HG02571 (cell line): Measurements from ENCODE around the gene TXN2.
"Not testable (repeated sequence)": the region's sequence is repeated elsewhere in the genome, so short reads cannot be mapped to it uniquely, and the experiment has no call there.

ENCODE experiments used
- ATAC-seq: cut with Tn5 transposase; IDR thresholded peaks from one replicate; pipeline ENCODE4 v1.9.1; 2021; ENCODE audit warnings: mild to moderate bottlenecking, moderate library complexity; ENCODE audit not compliant: unreplicated experiment

Gene TXN2, protein sequence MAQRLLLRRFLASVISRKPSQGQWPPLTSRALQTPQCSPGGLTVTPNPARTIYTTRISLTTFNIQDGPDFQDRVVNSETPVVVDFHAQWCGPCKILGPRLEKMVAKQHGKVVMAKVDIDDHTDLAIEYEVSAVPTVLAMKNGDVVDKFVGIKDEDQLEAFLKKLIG

DNA sequence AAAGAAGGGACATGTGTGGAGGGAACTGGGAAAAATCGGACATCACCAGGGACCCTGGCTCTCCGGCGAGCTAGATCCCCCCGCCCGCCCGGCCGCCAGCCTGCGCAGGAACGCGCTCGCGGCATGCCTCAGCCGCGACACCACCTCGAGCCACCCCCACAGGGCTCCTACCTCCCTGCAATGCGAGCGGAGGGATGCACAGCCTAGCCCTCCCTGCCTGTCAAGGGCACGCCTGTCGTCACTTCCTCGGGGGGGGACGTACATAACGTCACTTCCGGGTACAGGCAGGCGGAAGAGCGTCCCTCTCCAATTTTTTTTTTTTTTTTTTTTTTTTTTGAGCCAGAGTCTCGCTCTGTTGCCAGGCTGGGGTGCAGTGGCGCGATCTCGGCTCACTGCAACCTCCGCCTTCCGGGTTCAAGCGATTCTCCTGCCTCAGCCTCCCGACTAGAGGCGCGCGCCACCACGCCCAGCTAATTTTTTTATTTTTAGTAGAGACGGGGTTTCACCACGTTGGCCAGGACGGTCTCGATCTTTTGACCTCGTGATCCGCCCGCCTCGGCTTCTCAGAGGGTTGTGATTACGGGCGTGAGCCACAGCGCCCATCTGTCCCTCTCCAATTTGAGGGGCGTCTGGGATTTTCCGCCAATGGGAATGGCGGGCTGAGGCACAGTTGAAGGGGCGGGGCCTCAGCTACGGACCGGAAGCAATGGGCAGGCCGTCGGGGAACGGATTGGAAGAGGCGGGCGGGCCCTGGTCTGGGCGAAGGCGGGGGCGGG, at the start of gene TXN2:
TXN2 (minus strand) TSS at position 248 of the 776 bp plus-strand sequence. CDS start 803 bp downstream, outside the sequence.
- peak; percentile 85 for ATAC-seq

DNA sequence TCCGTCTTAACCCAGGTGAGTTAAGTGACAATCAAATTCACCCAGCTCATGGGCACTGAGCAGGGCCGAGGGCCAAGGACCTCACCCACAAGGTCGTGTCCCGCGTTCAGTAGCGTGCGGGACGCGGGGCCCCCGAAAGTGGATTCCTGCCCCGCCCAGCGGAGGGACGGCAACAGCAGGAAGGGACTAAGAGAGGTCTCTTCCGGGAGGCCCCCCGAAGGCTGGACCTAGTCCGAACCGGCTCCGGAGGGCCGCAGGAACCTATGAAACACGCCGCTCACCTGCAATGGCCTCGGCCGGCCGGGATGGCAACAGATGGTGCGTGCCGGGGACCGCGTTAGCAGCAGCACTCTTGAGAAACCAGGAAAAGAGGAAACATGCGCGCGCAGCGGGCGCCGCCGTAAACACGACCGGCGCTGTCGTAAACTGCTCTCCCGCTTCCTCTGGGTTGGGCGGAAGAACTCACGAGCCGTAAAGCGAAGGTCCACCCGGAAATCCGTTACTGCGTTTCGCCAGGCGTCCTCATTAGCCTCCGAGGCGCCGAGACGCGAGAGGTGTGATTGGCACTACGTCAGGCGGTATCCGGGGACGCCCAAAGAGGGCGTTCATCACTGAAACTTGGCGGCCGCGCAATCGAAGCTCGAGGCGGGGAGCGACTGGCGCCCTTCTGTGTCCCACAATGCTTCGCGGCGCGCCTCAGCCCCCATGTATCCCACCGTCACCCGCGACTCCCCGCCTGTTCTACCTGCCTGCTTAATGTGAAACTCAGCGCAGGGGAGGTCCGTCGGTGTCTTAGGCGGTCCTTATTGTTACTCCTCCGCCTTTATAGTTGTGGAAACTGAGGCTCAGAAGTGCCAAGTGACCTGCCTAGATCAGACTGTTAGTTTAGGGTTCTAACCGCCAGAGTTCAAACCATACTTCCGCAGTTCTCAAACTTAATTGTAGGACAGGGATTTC, 47.6 kb upstream of the TXN2 start, which contains the start of gene EIF3D:
EIF3D (minus strand) TSS at position 372 of the 957 bp plus-strand sequence. CDS start 3,045 bp downstream, outside the sequence.
- ATAC-seq: peak; percentile 92

DNA sequence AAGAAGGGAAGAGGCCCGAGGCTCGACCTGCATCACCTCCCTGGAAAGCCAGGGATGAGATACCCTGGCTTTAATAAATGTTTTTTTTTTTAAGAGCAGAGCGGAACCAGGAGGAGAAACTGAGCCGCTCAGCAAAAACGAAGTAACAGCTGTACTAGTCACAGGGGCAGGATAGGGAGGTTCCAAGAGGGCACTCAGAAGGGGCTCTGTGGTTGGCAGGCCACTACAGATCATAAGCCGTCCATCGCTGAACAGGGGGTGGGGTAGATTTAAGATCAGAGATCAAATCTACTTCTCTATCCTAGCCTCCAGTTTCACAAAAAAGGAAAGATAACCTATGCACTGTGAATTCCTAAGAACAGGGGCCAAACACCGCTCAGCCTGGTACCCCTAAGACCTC, 46.9 kb upstream of the TXN2 start:
- no peak for ATAC-seq

DNA sequence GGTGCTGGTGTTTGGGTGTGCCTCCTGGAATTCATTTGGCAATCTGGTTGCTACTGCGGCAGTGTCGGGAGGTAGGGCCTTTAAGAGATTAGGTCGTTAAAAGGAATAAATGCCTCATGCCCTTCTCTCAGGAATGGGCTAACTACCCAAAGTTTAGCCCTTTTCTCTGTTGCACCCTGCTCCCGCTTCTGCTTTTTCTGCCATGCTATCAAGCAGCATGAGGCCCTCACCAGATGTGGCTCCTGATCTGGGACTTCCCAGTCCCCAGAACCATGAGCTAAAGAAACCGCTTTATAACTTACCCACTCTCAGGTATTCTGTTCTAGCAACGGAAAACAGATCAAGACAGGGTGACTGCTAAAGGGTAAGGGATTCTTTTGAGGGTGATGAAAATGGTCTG, 41.2 kb upstream of the TXN2 start:
- no peak for ATAC-seq

DNA sequence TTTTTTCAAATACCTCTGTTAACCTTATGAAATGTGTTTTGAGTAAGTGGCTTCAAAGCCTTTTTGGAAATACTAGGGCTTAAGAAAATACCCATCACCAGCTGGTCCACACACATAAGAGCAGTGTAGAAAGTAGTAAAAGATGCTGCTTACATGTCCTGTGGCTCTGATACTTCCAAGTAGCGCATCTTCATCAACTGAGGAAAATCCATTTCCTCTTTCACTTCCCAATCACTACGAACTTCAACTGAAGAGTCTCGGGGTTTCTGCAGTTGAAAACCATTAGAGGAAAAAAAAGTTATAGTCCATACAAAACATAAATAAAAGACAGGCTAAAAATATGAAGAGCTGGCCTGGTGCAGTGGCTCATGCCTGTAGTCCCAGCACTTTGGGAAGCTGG, 39.0 kb upstream of the TXN2 start:
- ATAC-seq: no peak

DNA sequence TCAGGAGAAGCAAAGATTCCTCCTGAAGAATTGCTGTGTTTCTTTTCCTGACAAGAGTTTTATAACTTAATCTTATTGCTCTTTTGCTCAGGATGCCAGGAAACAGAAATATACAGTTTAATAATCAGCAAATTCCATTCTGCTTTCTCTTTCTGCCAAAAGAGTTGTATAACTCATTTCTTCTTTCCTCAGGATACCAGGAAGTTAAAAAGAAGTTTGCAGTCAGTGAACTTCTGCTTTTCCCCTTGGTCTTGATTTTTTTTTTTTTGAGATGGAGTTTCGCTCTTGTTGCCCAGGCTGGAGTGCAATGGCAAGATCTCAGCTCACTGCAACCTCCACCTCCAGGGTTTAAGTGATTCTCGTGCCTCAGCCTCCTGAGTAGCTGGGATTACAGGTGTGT, 38.5 kb upstream of the TXN2 start:
- not testable (repeated sequence) for ATAC-seq

DNA sequence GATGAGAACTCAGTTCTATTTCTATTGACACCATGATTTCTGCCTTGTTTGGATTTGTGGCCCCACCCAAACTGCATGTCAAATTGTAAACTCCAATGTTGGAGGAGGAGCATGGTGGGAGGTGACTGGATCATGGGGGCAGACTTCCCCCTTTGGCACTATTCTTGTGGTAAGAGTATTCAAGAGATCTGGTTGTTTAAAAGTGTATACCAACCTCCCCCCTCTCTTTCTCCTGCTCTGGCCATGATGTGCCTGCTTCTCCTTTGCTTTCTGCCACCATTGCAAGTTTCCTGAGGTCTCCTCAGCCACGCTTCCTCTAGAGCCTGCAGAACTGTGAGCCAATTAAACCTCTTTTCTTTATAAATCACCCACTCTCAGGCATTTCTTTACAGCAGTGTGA, 33.3 kb upstream of the TXN2 start:
- no peak for ATAC-seq

DNA sequence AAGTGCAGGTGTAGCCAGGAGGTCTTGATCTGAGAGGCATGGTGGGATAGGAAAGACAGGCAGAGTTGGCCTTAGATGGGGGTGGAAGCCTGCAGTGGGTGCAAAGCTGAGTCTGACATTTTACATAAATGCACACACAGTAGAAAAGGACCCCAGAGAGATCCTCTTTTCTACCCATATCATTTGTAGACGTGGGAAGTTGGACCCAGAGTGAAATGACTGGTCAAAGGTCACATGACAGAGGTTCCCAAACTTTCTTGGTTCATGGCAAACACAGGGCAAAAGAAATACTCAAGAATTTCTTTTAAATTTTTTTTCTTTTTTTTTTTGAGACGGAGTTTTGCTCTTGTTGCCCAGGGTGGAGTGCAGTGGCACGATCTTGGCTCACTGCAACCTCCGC, 31.6 kb upstream of the TXN2 start:
- no peak for ATAC-seq

DNA sequence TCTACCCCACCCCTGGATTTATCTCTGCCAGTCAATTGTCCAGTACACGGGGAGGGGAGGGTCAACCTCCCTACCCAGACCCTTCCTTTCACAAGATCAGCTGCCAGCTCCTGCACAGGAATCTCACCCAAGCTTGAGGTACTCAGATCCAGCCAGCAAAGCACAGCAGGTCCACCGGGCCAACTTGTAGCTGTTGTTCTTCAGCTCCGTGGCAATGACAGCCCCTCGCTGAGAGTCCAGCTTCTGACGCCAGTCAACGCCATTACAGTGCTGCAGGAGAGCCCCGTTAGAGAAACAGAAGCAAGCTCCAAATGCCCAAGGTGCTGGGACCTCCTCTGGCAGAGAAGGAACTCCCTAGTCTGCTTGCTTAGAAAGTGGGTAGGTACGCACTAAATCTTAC, 30.9 kb upstream of the TXN2 start:
- ATAC-seq: no peak

DNA sequence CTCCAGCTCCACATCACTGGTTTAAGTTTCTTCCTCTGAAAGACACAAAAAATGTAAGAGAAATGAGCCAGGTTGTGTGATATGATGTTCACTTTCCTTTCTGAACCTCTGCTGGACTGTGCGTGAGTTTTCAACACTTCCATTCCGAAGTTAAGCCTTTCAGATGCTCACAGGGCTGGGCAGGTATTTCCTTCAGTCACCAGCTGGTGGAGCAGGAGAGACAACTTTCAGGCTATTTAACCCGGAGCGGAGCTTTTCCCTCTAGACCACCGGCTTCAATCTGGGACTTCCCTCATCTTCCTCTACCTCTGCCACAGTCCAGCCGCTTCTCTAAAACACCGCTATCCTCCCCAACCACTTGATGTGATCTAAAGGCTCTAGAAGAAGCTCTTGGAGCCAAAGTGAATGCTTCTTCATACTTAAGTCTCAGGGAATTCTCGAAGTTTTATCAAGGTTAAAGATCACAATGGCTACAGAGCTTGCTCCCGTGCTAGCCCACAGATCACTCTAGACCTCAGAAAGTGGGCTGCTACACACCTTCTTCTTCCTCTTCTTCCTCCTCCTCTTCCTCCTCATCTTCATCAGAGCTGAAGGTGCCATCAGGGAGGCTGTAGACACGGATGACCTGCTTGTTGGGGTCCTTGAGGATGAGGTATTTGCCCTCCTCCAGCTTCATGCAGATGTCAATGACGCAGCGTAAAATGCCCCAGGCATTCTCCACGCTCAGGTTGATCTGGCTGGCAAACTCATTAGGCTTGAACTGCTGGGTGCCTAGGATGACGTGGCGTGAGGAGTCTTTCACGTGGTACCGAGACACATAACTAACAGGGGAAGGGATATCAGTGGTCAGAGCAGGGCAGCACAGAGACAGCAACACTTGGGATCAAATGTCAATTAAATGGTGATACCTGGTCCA, 29.8 kb upstream of the TXN2 start:
- no peak for ATAC-seq

DNA sequence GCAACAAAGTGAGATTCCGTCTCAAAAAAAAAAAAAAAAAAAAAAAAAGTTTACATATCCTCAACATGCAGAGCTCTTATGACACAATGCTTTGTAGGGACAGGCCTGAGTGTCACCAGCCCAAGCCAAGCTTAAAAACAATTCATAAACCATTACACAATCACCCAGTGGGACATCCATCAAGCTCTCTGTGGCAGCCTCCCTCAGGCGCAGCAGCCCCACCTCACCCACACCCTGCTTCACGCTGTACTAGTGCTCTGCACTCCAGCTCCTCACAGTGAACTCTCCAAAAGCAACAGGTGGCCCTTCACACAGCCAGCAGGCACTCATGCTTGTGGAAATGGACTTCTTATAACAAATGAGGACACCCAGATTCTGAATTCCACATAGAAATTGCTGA, 28.9 kb upstream of the TXN2 start:
- ATAC-seq: no peak

DNA sequence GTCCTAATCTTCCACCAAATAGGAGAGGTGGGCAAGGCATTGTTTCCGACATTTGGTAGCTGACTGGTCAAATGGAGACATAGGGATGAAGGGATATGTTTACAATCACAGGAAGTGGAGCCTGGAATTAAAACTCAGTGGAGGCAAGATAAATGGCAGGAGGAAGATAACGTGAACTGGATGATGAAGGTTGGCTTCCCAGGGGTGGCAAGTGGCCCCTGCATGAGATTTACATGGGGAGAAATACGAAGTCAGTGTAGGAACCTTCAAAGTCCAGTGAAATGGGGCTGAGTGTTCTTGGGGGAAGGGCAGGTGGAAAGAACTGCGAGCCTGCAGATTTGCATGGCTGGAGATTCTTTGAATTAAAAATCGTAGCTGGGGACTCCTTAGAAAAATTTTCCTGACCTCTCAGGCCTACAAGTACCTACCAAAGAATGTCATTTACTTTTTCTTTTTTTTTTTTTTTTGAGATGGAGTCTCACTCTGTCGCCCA, 26.1 kb upstream of the TXN2 start:
- ATAC-seq: no peak

DNA sequence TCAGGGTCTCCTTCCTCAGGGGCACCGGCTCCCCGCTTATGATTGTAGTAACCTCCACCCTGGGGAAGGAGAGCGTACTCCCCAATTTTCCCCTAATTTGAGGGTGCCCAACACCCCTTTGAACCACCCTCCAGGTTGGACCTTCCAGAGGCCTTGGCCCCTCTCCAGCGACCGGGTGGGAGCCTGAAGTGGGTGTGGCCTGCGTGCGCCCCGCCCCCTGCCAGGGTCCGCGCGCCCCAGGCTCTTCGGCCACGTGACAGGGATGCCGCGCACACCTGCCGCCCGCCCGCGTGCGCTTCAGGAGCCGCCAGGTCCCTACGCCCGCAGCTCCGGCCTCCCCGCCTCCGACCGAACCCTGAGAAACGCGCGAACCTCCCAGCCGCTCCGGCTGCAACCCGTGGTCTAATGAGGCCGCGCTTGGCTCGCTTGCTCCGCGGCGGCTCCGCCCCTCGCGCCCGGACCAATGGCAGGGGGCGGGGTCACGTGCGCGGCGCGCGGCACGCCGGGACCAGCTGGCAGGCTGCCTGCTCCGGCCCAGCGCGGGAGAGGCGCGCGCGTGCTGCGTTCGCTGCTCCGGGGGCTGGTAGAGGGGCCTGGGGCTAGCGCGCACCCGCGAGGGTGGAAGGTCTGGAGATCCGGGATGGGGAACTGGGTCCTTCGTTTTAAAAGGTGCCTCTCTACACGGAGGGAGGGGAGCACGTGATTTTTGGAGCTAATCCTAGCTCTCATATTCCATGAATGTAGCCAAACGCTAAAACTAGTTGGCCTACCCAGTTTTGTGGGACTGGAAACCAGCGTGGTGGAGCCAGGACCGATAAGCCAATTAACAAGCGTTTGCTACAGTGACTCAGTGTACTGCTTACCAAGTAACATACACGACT, 25.4 kb upstream of the TXN2 start, which contains the start of gene FOXRED2:
FOXRED2 (minus strand) TSS at position 404 of the 881 bp plus-strand sequence. CDS start 618 bp downstream, outside the sequence.
- peak; percentile 73 for ATAC-seq

DNA sequence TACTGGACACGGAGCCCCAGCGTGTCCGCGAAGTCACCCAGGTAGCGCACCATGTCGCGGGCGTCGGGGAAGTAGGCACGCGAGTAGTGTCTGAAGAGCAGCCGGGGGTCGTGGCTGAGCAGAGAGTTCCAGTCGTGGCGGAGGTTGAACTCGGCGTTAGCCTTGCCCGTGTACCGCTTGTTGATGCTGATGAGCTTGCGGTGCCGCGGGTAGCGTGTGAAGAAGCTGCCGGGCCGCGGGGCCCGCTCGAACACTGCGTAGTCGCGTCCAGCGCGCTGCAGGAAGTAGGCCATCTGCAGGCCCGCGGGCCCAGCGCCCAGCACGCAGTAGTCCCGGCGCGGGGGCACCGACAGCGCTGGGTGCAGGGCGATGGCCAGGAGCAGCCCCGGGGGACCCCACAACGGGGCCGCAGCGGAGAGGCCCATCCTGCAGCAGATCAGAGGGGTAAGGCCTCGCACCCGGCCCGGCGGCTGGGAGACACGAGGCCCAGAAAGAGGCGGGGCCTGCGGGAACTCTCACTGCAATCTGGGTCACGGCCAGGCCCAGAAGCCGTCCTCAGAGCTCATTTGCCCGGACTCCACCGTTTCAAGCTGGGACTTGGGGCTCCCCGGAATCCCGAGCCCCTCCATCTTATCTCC, 24.7 kb upstream of the TXN2 start:
- no peak for ATAC-seq

DNA sequence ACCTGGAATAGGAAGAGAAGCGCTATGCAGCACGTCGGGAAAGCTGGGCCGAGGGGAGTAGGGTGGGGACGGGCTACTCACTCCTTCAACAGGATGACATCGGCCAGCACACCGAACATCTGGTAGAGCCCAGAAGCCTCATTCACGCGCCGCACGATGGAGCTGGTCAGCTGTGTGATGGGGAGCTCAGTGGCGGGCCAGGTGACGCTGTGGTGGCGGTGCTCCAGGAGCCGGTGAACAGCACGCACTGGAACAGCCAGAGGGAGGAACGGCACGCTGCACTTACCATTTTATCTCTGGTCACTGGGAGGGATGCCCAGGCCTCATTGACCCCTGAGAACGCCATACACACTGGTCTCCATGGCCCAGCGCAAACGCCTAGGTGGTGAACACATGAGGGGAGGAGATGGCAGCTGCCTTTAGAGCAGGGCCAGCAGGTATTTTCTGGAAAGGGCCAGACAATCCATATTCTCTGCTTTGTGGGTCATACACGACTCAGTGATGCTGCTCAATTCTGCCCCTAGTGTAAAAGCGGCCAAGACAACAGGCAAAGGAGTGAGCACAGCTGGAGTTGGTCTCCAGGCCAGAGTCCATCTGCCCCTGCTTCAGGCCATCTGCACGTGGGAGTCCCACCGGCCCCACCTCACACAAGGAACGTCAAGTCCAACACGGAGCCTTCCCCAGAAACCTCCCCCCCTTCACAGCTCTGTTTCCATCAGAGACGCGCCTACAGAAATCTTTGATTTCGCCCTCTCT, 16.6 kb upstream of the TXN2 start:
- no peak for ATAC-seq

DNA sequence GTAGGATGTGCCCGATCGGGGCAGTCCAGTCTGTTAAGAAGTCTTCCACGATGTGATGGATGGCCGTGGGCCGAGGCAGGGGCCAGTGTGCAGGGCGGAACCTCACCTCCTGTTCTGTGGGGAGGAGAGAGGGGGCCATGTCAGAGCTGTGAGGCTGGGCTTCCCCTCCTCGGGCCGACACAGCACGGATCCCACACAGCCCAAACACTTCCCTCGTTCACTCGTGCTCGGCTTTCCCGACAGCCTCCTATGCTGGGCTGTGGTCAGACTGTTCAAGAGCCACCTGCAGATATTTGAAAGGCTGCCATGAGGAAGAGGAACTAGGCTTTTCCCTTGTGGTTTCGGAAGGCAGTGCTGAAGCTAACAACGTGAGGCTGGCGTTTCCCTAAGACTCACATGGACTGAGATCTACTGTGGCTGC, 12.3 kb upstream of the TXN2 start:
- ATAC-seq: peak; percentile 40

DNA sequence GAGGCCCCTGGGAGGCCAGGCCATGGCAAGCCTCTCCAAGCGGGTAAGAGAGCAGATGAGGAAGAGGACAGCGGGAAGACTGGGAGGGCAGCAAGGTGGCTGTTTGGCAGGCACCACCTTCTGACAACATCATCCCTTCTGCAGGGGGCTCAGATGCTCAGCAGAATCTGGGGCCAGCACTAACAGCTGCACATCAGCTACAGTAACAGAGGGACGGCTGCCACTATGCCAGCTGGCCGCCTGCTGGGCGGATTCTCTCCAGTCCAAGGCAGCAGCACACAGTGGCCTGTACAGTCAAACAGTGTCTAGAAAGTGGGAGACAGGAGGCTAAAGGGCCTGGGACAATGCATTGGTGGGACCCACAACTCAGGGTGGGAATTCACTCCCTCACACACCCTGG, 10.7 kb upstream of the TXN2 start:
- ATAC-seq: no peak

DNA sequence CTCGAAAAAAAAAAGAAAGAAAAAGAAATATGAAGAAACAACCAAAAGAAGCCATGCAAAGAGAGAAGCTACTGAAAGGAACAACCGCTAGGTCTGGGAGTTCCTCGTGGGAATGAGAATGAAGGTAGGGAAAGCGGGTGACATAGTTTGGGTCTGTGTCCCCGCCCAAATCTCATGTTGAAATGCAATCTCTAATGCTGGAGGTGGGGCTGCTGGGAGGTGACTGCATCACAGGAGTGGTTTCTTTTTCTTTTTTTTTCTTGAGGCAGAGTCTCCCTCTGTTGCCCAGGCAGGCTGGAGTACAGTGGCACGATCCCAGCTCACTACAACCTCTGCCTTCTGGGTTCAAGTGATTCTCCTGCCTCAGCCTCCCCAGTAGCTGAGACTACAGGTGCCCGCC, 9.7 kb upstream of the TXN2 start:
- ATAC-seq: no peak
